Measurements from ENCODE around the gene HOXA3. TPM values are rescaled to one million over a fixed set of nuclear protein-coding genes. Genes with fewer than 3 reads are reported as not detected.

Gene HOXA3
- total and polyA plus RNA-seq, 2 of the 8 experiments (the other 6 are each of a cell fraction or from before 2014, with no cell fraction given) = not detected

DNA sequence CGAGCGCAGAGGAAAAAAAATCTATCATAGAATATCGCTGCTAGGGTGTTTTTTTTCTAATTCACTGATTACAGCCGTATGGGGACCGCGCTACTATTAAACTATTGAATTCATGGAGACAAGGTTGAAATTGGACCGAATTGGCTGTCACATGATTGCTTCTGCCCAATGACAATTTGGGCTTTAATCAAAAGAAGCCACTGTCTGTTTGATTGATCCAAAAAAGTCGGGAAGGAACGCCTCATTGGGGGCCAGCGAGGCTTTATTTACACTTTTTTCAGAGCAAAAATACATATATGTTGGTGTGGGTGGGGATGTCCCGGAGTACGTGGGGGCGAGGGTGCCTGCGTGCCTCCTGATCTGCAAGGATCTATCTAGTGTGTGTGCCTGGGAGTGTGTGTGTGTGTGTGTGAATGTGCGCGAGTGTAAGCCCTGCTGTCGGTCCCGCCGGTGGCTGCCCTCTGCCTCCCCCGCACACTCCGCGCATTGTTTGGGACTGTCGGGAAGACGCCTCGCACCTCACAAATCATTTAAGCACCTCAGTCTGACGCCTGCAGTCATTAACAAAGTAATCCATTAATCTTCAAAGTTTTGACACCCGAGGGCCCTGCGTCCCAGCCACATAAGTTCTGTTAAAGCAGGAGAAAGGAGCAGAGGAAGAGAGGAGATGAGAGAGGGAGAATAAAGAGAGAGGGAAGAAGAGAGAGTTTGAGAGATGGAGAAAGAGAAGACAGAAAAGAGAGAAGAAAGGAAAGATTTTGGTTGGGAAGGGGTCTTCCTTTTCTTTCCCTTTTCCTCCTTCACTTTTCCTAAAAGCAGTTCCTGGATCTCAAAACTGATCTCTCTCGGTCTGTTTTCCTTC is 49.6 kb downstream of the HOXA3 start, which contains the start of gene HOXA2 (continued):
- TF ChIP-seq, protein P1, sequence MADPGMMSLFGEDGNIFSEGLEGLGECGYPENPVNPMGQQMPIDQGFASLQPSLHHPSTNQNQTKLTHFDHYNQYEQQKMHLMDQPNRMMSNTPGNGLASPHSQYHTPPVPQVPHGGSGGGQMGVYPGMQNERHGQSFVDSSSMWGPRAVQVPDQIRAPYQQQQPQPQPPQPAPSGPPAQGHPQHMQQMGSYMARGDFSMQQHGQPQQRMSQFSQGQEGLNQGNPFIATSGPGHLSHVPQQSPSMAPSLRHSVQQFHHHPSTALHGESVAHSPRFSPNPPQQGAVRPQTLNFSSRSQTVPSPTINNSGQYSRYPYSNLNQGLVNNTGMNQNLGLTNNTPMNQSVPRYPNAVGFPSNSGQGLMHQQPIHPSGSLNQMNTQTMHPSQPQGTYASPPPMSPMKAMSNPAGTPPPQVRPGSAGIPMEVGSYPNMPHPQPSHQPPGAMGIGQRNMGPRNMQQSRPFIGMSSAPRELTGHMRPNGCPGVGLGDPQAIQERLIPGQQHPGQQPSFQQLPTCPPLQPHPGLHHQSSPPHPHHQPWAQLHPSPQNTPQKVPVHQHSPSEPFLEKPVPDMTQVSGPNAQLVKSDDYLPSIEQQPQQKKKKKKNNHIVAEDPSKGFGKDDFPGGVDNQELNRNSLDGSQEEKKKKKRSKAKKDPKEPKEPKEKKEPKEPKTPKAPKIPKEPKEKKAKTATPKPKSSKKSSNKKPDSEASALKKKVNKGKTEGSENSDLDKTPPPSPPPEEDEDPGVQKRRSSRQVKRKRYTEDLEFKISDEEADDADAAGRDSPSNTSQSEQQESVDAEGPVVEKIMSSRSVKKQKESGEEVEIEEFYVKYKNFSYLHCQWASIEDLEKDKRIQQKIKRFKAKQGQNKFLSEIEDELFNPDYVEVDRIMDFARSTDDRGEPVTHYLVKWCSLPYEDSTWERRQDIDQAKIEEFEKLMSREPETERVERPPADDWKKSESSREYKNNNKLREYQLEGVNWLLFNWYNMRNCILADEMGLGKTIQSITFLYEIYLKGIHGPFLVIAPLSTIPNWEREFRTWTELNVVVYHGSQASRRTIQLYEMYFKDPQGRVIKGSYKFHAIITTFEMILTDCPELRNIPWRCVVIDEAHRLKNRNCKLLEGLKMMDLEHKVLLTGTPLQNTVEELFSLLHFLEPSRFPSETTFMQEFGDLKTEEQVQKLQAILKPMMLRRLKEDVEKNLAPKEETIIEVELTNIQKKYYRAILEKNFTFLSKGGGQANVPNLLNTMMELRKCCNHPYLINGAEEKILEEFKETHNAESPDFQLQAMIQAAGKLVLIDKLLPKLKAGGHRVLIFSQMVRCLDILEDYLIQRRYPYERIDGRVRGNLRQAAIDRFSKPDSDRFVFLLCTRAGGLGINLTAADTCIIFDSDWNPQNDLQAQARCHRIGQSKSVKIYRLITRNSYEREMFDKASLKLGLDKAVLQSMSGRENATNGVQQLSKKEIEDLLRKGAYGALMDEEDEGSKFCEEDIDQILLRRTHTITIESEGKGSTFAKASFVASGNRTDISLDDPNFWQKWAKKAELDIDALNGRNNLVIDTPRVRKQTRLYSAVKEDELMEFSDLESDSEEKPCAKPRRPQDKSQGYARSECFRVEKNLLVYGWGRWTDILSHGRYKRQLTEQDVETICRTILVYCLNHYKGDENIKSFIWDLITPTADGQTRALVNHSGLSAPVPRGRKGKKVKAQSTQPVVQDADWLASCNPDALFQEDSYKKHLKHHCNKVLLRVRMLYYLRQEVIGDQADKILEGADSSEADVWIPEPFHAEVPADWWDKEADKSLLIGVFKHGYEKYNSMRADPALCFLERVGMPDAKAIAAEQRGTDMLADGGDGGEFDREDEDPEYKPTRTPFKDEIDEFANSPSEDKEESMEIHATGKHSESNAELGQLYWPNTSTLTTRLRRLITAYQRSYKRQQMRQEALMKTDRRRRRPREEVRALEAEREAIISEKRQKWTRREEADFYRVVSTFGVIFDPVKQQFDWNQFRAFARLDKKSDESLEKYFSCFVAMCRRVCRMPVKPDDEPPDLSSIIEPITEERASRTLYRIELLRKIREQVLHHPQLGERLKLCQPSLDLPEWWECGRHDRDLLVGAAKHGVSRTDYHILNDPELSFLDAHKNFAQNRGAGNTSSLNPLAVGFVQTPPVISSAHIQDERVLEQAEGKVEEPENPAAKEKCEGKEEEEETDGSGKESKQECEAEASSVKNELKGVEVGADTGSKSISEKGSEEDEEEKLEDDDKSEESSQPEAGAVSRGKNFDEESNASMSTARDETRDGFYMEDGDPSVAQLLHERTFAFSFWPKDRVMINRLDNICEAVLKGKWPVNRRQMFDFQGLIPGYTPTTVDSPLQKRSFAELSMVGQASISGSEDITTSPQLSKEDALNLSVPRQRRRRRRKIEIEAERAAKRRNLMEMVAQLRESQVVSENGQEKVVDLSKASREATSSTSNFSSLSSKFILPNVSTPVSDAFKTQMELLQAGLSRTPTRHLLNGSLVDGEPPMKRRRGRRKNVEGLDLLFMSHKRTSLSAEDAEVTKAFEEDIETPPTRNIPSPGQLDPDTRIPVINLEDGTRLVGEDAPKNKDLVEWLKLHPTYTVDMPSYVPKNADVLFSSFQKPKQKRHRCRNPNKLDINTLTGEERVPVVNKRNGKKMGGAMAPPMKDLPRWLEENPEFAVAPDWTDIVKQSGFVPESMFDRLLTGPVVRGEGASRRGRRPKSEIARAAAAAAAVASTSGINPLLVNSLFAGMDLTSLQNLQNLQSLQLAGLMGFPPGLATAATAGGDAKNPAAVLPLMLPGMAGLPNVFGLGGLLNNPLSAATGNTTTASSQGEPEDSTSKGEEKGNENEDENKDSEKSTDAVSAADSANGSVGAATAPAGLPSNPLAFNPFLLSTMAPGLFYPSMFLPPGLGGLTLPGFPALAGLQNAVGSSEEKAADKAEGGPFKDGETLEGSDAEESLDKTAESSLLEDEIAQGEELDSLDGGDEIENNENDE (IDR thresholded peaks at IDR 0.05; ENCODE audit: insufficient replicate concordance, low read length) = no peak
- TF ChIP-seq EZH2 (IDR thresholded peaks at IDR 0.05; ENCODE audit: low read depth, low read length, severe bottlenecking) = peak; percentile 67
- TF ChIP-seq TAF7 (optimal IDR thresholded peaks at IDR 0.05; ENCODE audit: borderline replicate concordance, low read depth, low read length) = no peak
- TF ChIP-seq GTF2F1 (IDR thresholded peaks at IDR 0.05; ENCODE audit: borderline replicate concordance, low read depth, low read length) = no peak
- TF ChIP-seq TAF1 (IDR thresholded peaks at IDR 0.05; ENCODE audit: low read depth, low read length) = no peak
